HS-27A (cell line): ENCODE data around the gene ADAMTSL5.
"Not testable (repeated sequence)": the region's sequence is repeated elsewhere in the genome, so short reads cannot be mapped to it uniquely, and the experiment has no call there.

Source experiments
- DNase-seq: peaks from one replicate; pipeline ENCODE4 v3.0.0-alpha.2; 2012; ENCODE audit warnings: low read depth, missing footprints

The ADAMTSL5 gene

GRCh38 chr19:1512671-1513498 is at the start of gene ADAMTSL5:
Gene ADAMTSL5, minus strand, starts transcription at chr19:1513019. Its CDS starts 2,076 bp downstream, at chr19:1510943.
- no peak for DNase-seq

- DNase-seq: no peak
These were observed 48.5 kb upstream of the ADAMTSL5 start for GRCh38 chr19:1561236-1561842.

GRCh38 chr19:1560286-1560882 is 47.6 kb upstream of the ADAMTSL5 start:
- DNase-seq: no peak

GRCh38 chr19:1558552-1558951 is 45.7 kb upstream of the ADAMTSL5 start:
- no peak for DNase-seq

GRCh38 chr19:1556390-1557070 is 43.7 kb upstream of the ADAMTSL5 start:
- DNase-seq: no peak

- no peak for DNase-seq
These were observed 42.9 kb upstream of the ADAMTSL5 start for GRCh38 chr19:1555487-1556389.

GRCh38 chr19:1554968-1555367 is 42.1 kb upstream of the ADAMTSL5 start:
- no peak for DNase-seq

- no peak for DNase-seq
These were observed 40.6 kb upstream of the ADAMTSL5 start for GRCh38 chr19:1553415-1553814.

- DNase-seq: no peak
These were observed 38.5 kb upstream of the ADAMTSL5 start for GRCh38 chr19:1551068-1552040.

GRCh38 chr19:1549332-1549945 is 36.6 kb upstream of the ADAMTSL5 start:
- DNase-seq: no peak

GRCh38 chr19:1540365-1540925 is 27.6 kb upstream of the ADAMTSL5 start:
- DNase-seq: no peak

GRCh38 chr19:1539749-1540148 is 26.9 kb upstream of the ADAMTSL5 start:
- not testable (repeated sequence) for DNase-seq

GRCh38 chr19:1538978-1539377 is 26.2 kb upstream of the ADAMTSL5 start:
- no peak for DNase-seq

GRCh38 chr19:1535699-1536098 is 22.9 kb upstream of the ADAMTSL5 start:
- DNase-seq: not testable (repeated sequence)

GRCh38 chr19:1534972-1535371 is 22.2 kb upstream of the ADAMTSL5 start:
- no peak for DNase-seq

- no peak for DNase-seq
These were observed 20.8 kb upstream of the ADAMTSL5 start for GRCh38 chr19:1533510-1534150.

- DNase-seq: no peak
These were observed 19.2 kb upstream of the ADAMTSL5 start for GRCh38 chr19:1532003-1532402.

GRCh38 chr19:1531587-1531986 is 18.8 kb upstream of the ADAMTSL5 start:
- DNase-seq: no peak

- not testable (repeated sequence) for DNase-seq
These were observed 18.0 kb upstream of the ADAMTSL5 start for GRCh38 chr19:1530856-1531255.
